Fibroblast of lung (primary cell): Measurements from ENCODE around the gene MCRS1. TPM values are rescaled to one million over a fixed set of nuclear protein-coding genes. Genes with fewer than 3 reads are reported as not detected.
A peak's percentile ranks its signal among the peaks of the same experiment; 100 is the strongest.

Source experiments
- DNase-seq, 2 donors: peaks; one replicate each; pipeline versions ENCODE4 v3.0.0 to v3.0.0-alpha.2; 2010; ENCODE audit warnings: low read depth in 2 of 2
- H2AFZ ChIP-seq: 2 replicates; pipeline ENCODE4 v1.5.1; 2012; ENCODE audit warnings: low read length, control low read depth, inconsistent platforms
- H3K27ac ChIP-seq: 2 replicates; pipeline ENCODE4 v1.5.1; 2011; ENCODE audit warnings: low read length, control low read depth; ENCODE audit not compliant: insufficient read depth
- H3K27me3 ChIP-seq: 2 replicates; pipeline ENCODE4 v1.5.1; 2011; ENCODE audit warnings: mild to moderate bottlenecking, low read length; ENCODE audit not compliant: control insufficient read depth, insufficient read depth
- H3K36me3 ChIP-seq: 2 replicates; pipeline ENCODE4 v1.5.1; 2011; ENCODE audit warnings: low read length; ENCODE audit not compliant: control insufficient read depth, insufficient read depth
- H3K4me1 ChIP-seq: 2 replicates; pipeline ENCODE4 v1.5.1; 2011; ENCODE audit warnings: low read length; ENCODE audit not compliant: control insufficient read depth, insufficient read depth; ENCODE audit errors: extremely low read depth
- H3K4me2 ChIP-seq: 2 replicates; pipeline ENCODE4 v1.5.1; 2011; ENCODE audit warnings: low read length, control low read depth; ENCODE audit not compliant: insufficient read depth; ENCODE audit errors: extremely low read depth
- H3K4me3 ChIP-seq, 4 experiments: fragments of 200-600 bp in 1 of 4; sonication (generic) in 1 of 4; replicated peaks in 1 of 4; 2 replicates each; pipeline ENCODE4 v1.5.1; 2011 to 2016; ENCODE audit warnings: low read length in 4 of 4, low read depth in 3 of 4, mild to moderate bottlenecking in 3 of 4, control low read depth in 2 of 4, inconsistent platforms in 1 of 4, mixed read lengths in 1 of 4; ENCODE audit not compliant: insufficient read depth in 1 of 4; ENCODE audit errors: control extremely low read depth in 1 of 4
- H3K79me2 ChIP-seq: 2 replicates; pipeline ENCODE4 v1.5.1; 2012; ENCODE audit warnings: mild to moderate bottlenecking, low read length, inconsistent platforms; ENCODE audit not compliant: control insufficient read depth, insufficient read depth
- H3K9ac ChIP-seq: 2 replicates; pipeline ENCODE4 v1.5.1; 2011; ENCODE audit warnings: mild to moderate bottlenecking, low read length, control low read depth; ENCODE audit not compliant: insufficient read depth
- H3K9me3 ChIP-seq: 2 replicates; pipeline ENCODE4 v1.5.1; 2012; ENCODE audit warnings: low read depth, low read length; ENCODE audit not compliant: control insufficient read depth, insufficient read depth
- H4K20me1 ChIP-seq: 2 replicates; pipeline ENCODE4 v1.5.1; 2011; ENCODE audit warnings: low read length; ENCODE audit not compliant: control insufficient read depth, insufficient read depth; ENCODE audit errors: extremely low read depth
- CTCF ChIP-seq, 2 donors: IDR thresholded peaks in 1 of 2; conservative IDR thresholded peaks in 1 of 2; 1 replicate in 1 of 2; 2 replicates in 1 of 2; pipeline ENCODE4 v1.5.1; 2011 to 2012; ENCODE audit warnings: low read length in 2 of 2, control low read depth in 1 of 2, inconsistent platforms in 1 of 2, low read depth in 1 of 2, mild to moderate bottlenecking in 1 of 2
- EZH2 ChIP-seq: IDR thresholded peaks from 2 replicates; pipeline ENCODE4 v1.5.1; 2012; ENCODE audit warnings: low read length, control low read depth, mild to moderate bottlenecking; ENCODE audit errors: missing control alignments
- polyA plus RNA-seq, 2 donors: library from polyadenylated mRNA; depleted of rRNA in 1 of 2; stranded (reverse) in 1 of 2; unstranded in 1 of 2; fragments of >200 nt; gene quantifications; 2 replicates each; pipeline ENCODE4 v1.2.1, GENCODE V29; 2011 to 2012; ENCODE audit warnings: missing spikeins in 1 of 2
- total RNA-seq: library from RNA; depleted of rRNA; stranded (reverse); fragments of >200 nt; gene quantifications from 2 replicates; pipeline ENCODE4 v1.2.1, GENCODE V29; 2014

The MCRS1 gene
- total and polyA plus RNA-seq, 2 donors (not counting 1 experiment from before 2014, with no cell fraction given): 51.1 to 52.2 TPM

DNA sequence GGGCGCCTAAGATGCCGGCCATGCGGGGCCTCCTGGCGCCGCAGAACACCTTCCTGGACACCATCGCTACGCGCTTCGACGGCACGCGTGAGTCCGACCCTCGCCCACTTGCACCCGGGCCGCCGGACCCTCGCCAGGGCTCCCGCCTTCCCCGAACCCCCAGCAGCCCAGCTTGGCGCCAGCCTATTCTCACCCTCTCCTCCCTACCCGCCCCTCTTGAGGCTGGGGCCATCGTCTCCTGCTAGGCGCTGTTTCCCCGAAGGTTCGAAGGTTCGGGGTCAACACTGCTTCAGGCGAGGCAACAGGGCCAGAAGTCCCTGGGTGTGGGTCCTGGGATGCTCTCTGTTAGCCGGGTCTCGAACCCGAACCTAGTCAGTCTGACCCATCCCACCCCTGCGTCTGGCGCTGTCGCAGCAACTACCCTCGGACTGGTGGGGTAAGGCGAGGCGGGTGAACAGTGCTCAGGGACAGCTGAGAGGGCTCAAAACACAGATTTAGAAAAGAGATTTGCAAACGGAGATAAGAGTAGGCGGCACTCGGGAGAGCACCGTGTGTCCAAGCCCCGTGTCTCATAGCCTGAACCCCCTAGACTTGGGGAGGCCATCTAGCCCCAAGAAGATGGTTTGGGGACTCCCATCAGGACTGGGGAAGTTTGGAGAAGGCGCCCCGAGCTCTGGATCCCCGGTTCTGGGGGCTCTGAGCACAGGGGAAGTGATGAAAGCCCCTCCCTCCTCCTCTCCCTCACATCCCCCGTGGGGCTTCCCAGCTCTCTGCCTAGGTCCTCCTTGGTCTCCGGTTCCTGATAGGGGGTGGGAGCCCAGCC, 28.3 kb downstream of the MCRS1 start:
- H3K4me1 ChIP-seq: peaks cover 7% of the 10 kb centered on the region
- H4K20me1 ChIP-seq: no peaks in the 10 kb centered on the region
- peaks cover 33% of the 10 kb centered on the region for H3K27me3 ChIP-seq
- no peaks in the 10 kb centered on the region for H3K36me3 ChIP-seq
- H3K27ac ChIP-seq: no peak overlapping the region
- H3K4me3 ChIP-seq: no peak overlapping the region
- no peak overlapping the region for H3K9ac ChIP-seq
- no peak overlapping the region for H2AFZ ChIP-seq
- no peak for DNase-seq
- H3K4me2 ChIP-seq: no peak overlapping the region
- no peaks in the 10 kb centered on the region for H3K79me2 ChIP-seq
- TF ChIP-seq CTCF (conservative IDR thresholded peaks at IDR 0.05 in 1 of 2, IDR thresholded peaks at IDR 0.05 in 1 of 2; ENCODE audit: low read depth in 1 of 2, low read length in 2 of 2) (no peak), EZH2 (peak; percentile 97)
- no peaks in the 10 kb centered on the region for H3K9me3 ChIP-seq

GRCh38 chr12:49538510-49539403, 29.2 kb downstream of the MCRS1 start, which contains the start of gene KCNH3:
Gene KCNH3 (plus strand): TSS chr12:49539030. CDS start chr12:49539417, 387 bp downstream.
- H3K79me2 ChIP-seq: no peaks in the 10 kb centered on the region
- H2AFZ ChIP-seq: no peak within 1 kb of the TSS

More at GRCh38 chr12:49538510-49539403, 29.2 kb downstream of the MCRS1 start, which contains the start of gene KCNH3:
- Histone ChIP-seq H3K27ac (no peak within 1 kb of the TSS), H3K4me3 (peak within 1 kb of the TSS; percentile 2 to 44 (median 37)), H3K4me1 (peaks cover 7% of the 10 kb centered on the region), H3K9me3 (no peaks in the 10 kb centered on the region), H4K20me1 (no peaks in the 10 kb centered on the region), H3K9ac (no peak within 1 kb of the TSS), H3K4me2 (peak within 1 kb of the TSS; percentile 66), H3K27me3 (peaks cover 33% of the 10 kb centered on the region), H3K36me3 (no peaks in the 10 kb centered on the region)
- no peak for TF ChIP-seq CTCF (conservative IDR thresholded peaks at IDR 0.05 in 1 of 2, IDR thresholded peaks at IDR 0.05 in 1 of 2; ENCODE audit: low read depth in 1 of 2, low read length in 2 of 2)
- no peak for TF ChIP-seq EZH2
- peak; percentile 57 to 61 for DNase-seq
